Measurements from ENCODE around the gene ZNF789.
"Not testable (repeated sequence)": the region's sequence is repeated elsewhere in the genome, so short reads cannot be mapped to it uniquely, and the experiment has no call there.

ZNF789 gene

DNA sequence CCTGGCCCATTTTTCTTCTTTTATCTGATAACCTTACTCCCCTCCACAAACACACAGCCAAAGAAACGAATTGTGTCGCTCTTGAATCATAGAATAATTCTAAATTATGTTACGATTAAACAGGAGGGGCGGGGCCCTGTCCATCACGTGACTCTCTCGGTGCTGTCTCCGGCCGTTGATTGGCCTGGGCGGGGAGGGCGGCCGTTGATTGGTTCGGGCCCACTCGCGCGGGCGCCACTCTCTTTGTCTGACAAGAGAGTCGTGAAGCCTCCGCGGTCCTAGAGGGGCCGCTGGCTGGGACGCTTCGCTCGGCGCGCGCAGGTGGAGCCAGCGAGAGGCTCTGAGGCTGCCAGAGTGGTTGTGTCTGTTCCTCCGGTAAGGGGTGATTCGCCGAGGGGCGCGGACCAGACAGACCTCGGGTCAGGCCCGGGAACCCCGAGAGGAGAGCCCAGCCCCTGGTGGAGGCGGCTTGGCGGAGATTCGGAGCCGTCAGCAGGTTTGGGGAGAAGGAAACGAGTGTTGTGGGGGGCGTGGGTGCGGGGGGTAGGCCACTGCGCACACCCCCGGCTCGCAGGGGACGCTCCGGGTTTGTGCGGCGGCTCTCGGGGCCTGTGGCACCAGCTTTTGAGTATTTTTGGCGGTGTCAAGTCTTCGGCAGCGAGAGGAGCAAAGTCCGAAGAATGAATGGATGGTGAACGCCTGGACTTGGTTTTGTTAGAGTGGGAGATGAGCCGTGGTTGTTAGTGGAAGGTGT is at the start of gene ZNF789:
Gene ZNF789, plus strand, starts transcription at position 330 of the 754 bp plus-strand sequence. CDS start 3,567 bp downstream, outside the sequence.
- DNase-seq (ENCODE audit: low spot score): peak; percentile 98

DNA sequence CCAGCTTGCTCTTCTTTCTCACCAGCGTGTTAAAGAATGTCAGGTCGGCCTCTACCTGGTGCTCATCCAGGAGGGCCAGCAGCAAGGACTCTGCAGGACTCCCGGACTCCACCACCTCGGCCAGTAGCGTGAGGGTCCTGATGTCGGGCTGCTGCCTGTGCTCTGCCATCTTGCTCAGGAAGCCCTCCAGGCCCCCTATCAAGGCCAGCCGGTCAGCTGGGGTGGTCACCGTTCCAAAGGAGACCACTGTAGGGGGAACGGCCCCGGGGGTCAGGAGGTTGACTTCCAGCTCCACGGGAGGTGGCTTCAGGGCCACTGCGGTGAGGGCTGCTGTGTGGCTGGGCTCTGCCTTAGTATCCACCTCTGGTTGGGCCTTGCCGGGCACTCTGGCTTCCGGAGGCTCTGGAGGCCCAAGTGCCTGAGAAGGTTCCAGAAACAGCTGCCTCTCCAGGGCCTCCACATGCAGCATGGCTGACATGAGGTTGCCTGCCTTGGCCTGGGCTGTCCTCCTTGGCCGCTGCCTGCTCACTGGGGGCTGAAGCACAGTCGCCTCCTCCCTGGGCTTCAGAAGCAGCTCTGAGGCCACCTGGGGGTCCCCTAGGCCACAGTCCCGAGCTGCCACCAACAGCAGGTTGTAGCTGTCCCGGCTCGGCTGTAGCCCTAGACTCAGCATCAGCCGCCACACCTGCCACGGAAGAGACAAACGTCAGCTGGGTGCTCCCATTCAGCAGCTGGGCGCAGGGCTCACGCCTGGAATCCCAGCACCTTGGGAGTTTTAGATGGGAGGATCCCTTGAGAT is 47.6 kb upstream of the ZNF789 start:
- DNase-seq (ENCODE audit: low spot score): no peak

DNA sequence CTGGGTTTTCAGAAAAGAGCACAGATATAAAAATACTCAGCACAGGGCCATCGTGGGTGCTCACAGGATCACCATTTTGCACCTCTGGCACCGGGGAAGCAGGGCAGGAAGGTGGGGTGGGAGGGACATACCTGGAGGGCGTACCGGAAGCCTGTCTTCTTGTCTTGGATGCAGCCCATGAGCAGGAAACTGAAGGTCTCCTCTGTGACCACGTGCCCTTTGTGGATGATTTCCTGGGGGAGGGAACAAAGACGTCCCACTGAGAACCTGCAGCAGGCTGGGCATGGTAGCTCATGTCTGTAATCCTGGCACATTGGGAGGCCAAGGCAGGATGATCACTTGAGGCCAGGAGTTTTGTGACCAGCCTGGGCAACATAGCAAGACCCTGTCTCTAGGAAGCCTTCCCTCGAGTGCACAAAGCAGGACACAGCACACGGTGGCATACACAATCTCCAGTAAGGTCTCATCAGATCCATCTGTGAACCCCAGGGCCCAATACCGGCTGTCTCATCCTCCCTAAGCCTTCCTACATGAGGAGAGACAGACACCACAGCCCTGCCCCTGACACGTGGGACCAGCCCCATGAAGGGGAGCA is 43.6 kb upstream of the ZNF789 start:
- no peak for DNase-seq (ENCODE audit: low spot score)

DNA sequence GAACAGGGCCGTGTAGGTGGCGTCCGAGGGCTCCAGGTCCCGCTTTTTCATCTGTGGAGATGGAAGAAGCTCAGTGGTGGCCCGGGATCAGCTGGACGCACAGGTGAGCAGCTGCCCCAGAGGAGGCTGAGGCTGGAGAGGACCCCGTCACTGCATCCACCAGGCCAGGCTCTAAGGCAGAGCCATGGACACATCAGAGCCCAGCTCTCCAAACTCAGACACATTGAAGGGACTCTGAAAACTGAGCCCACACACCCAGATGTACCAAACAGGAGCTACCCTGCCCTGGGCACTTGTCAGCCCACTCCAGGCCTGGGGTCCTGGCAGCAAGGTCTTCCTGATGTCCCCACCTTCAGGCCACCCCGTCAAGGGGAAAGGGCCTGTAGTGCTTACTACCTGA is 42.9 kb upstream of the ZNF789 start:
- DNase-seq (ENCODE audit: low spot score): no peak

DNA sequence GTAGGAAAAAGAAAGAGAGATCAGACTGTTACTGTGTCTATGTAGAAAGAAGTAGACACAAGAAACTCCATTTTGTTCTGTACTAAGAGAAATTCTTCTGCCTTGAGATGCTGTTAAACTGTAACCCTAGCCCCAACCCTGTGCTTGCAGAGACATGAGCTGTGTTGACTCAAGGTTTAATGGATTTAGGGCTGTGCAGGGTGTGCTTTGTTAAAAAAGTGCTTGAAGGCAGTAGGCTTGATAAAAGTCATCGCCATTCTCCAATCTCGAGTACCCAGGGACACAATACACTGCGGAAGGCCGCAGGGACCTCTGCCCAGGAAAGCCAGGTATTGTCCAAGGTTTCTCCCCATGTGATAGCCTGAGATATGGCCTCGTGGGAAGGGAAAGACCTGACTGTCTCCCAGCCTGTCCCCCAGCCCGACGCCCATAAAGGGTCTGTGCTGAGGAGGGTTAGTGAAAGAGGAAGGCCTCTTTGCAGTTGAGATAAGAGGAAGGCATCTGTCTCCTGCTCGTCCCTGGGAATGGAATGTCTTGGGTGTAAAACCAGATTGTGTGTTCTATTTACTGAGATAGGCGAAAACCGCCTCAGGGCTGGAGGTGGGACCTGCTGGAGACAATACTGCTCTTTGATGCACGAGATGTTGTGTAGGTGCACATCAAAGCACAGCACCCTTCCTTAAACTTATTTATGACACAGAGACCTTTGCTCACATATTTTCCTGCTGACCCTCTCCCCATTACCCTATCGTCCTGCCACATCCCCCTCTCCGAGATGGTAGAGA is 40.7 kb upstream of the ZNF789 start:
- DNase-seq (ENCODE audit: low spot score): not testable (repeated sequence)

DNA sequence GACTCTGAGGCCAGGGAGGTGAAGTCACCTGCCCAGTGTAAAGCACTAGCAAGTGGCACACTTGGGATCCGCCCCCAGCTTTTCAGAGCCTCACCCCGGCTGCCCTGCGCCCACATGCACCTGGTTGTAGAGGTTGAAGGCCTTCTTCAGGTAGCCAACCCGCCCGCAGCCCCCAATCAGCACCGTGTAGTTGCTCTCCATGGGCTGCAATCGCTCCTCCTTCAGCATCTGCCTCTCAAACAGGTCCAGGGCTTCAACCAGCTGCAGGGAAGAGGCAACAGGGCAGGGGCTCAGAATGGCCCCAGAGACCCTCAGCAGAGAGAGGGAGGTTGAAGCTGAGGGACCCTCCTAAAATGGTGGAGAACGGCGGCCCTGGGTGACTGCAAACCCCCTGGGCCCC is 39.5 kb upstream of the ZNF789 start:
- DNase-seq (ENCODE audit: low spot score): no peak

DNA sequence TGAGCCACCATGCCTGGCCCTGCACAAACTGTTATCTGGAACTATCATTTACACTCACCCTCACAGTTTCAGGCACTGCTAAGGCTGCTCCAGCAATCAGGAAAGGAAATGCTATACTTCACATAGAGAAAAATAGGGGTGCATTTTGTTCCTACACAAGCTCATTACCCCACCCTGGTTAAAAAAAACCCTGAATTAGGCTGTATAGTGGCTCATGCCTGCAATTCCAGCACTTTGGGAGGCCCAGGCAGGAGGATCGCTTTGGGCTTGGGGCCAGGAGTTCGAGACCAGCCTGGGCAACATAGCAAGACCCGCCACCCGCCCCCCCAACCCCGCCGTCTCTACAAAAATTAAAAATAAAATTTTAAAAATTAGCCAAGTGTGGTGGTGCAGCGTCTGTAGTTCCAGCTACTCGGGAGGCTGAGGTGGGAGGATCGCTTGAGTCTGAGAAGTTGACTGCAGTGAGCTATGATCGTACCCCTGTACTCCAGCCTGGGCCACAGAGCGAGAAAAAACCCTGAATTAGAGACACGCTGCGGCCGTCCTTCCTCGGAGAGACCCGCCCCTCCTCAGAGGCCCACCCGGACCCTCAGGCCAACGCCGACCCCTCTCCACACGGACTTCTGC is 34.6 kb upstream of the ZNF789 start:
- no peak for DNase-seq (ENCODE audit: low spot score)

DNA sequence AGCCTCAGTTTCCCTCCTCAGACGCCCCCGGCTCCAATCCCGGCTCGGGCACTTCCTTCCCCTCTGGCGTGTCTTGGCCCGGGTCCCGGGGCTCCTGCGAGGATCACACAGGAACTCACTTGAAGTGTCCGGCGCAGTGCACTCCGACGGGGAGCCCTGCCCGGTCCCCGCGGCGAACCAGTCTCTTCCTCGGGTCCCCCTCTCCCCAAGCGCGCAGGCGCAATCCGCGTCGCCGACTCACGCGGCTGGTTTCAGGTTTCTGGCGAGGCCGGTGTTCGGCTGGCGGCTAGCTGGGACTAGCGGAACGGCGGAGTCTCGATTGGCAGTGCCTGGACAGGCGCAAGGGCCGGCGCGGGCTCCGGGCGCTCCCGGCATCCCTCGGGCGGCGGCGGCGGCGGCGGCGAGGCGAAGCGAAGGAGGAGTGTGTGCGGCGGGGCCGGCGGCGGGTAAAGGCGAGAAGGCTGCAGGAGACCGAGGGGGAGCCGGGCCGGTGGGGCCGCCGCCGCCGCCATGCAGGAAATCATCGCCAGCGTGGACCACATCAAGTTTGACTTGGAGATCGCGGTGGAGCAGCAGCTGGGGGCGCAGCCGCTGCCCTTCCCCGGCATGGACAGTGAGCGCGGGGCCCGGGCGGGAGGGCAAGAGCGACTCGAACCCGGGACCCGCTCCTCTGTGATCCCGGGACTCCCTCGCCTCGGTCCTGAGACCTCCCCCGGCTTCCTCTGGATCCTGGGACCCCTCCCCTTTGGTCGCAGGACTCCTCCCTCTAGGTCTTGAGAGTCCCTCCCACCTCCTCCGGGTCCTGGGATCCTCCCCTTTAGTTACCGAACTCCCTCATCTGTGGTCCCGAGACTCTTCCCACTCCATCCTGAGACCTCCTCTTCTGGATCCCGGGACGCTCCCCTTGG is 33.9 kb upstream of the ZNF789 start, which contains the start of the genes CPSF4 and PTCD1:
Gene CPSF4, plus strand, starts transcription at position 371 of the 908 bp plus-strand sequence. Its CDS starts 140 bp downstream, at position 511.
Gene PTCD1, minus strand, starts transcription at position 226 of the 908 bp plus-strand sequence. CDS start 3,556 bp downstream, outside the sequence.
- peak; percentile 96 for DNase-seq (ENCODE audit: low spot score)

DNA sequence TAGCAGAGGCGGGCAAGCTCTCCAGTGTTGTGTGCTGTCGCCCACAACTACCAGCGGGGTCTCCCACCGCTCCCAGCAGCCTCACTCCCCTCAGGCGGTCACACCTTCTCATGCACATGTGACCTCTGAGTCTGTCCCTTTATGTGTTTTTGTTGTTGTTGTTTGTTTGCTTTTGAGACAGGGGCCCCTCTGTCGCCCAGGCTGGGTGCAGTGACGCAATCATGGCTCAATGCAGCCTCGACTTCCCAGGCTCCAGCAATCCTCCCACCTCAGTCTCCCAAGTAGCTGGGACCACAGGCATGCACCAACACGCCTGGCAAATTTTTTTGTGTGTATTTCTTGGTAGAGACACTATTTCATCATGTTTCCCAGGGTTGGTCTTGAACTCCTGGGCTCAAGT is 32.5 kb upstream of the ZNF789 start:
- DNase-seq (ENCODE audit: low spot score): no peak

DNA sequence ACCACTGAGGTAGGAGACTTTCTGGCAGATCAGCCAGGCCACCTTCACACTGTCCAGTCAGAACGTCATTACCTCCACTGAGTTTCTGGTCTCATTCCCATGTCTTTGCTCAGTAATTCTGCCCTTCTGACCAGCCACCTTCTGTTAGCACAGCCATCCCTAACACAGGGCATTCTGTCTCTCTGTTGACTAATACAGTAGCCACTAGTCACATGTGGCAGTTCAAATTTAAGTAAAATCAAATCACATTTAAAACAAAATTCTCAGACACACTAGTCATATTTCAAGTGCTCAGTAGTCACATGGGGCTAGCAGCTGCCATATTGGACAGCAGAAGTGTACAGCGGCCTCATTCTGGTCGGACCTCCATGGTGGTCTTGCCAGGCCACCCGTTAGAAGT is 26.6 kb upstream of the ZNF789 start:
- DNase-seq (ENCODE audit: low spot score): no peak

DNA sequence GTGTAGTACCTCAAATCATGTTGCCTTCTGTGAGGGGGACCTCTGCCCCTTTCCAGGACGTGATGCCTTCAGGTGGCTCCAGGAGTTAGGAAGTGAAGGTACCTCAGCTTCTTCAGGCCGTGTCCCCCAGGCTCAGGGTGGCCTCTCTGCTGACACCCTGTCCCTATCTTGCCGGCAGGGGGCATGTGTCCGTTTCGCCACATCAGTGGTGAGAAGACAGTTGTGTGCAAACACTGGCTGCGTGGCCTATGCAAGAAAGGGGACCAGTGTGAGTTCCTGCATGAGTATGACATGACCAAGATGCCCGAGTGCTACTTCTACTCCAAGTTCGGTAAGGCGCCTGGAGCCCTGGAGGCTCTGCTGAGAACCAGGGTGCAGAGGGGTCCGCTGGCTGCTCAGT is 24.7 kb upstream of the ZNF789 start:
- DNase-seq (ENCODE audit: low spot score): no peak

DNA sequence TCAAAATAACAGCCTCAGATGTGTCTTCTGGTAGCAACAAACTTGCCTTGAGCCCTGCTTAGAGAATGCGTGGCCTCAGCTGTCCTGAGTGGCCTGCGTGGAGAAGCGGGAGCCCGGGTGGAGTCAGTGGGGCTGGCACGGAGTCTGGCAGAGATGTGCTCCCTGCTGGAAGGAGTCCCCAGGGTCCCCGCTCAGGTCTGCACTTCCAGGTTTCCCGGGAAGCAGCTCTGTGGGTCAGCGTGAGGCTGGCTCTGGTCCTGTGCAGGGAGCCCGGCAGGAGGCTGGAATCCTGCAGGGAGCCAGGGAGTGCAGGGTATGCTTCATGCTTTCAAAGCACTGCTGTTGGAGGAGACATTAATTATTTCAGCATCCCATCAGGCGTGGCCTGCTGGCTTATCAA is 23.8 kb upstream of the ZNF789 start:
- no peak for DNase-seq (ENCODE audit: low spot score)

DNA sequence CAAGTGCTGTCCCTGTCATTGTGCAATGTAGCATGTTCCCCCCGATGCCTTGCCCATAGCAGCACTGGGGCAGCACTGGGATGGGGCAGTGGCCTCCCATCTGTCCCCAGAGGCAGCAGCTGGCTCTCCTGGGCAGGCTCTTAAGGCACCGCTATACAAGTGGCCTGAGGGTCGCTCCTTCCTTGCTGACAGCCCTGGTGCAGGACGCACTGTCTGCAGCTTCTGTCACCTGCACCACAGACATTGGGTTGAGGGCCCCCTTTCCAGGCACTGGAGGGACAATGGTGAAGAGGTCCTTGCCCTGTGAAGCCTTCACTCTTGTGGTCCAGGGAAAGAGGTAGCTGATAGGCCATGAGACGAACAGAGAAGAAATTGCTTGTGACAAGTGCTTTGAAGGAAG is 23.4 kb upstream of the ZNF789 start:
- no peak for DNase-seq (ENCODE audit: low spot score)

DNA sequence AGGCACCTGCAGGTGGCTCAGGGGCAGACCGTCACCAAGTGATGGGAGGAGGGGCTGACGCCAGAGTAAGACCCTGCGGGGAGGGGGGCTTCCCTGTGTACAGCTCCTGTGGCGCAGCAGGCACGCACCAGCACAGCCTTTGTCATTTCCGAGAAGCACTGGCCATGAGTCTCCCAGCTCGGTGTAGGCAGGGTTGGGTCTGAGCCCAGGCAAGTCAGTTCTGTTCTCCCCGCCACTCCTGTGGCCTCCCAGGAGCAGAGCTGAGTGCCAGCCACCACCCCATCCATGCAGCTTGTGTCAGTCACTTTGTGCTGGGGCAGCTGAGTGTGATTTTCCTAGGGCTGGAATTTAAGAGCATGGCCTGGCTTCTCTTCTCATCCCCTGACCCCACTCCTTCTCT is 20.8 kb upstream of the ZNF789 start:
- no peak for DNase-seq (ENCODE audit: low spot score)

DNA sequence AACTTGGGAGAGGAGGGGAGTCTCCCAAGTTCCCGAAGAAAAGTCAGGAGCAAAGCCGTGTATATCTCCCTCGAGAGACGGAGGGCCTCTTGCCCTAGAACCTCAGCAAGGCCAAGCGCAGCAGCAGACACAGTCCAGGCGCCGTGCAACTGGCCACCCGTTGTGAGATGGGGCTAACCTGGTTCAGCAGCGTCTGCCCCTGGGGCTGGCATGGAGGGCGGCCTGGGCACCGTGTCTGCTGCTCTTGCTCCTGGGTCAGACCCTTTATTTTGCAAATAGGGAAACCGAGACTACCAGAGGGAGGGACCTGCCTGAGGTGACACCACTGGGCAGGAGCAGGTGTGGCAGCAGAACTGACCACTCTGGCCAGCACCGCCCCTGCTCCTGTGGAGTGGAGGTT is 20.1 kb upstream of the ZNF789 start:
- DNase-seq (ENCODE audit: low spot score): no peak

DNA sequence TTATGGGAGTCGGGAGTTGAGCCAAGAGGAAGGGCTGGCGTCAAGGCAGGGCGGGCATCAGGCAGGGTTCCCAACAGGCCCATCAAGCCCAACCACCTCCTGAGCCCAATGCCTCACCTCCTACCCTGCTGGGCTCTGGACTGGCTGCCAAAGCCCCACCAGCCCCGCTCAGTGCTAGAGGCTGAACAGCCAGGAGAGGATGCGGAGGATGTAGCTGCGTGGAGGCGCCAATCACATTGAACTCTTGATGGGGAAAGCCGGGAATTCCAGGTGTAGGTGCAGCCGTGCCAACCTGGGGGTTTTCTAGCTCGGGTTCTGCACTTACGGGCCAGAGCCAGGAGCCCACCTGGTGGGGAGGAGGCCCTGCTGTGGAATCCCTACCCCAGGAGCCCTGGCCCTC is 19.6 kb upstream of the ZNF789 start:
- no peak for DNase-seq (ENCODE audit: low spot score)

DNA sequence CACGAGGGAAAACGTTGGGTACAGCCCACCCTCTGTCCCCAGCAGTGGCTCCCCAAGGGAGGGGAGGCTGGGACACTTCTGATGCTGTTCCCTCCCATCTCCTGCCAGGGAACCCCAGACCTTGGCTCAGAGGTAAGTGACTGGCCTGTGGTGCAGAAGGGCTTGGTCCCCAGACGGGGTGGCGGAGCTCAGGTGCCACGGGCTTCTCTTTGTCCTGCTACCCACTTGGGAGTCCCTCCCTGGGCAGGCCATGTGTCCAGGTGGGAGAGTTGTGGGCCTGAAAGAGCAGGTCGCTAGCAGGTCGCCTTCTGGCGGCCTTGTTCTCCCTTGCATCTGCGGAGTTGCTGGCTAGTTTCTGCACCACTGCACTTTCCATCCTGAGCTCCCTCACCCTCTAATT is 16.8 kb upstream of the ZNF789 start:
- no peak for DNase-seq (ENCODE audit: low spot score)

DNA sequence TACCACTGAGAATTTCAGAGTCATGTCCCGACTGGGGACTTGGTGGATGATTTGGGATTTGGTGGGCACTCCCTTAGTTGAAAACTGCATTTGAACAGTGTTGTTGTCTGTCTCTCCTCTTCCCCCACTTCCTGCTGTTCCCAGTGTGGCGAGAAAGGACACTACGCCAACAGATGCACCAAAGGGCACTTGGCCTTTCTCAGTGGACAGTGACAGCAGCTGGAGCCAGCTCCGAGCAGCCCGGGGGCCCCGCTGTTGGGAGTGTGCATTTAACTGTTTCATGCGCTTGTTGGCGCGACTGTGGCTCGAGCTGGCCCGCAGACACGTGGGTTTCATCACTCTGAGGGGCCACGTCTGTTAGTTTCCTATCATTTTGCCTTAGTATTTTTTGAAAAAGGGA is 16.4 kb upstream of the ZNF789 start:
- no peak for DNase-seq (ENCODE audit: low spot score)

DNA sequence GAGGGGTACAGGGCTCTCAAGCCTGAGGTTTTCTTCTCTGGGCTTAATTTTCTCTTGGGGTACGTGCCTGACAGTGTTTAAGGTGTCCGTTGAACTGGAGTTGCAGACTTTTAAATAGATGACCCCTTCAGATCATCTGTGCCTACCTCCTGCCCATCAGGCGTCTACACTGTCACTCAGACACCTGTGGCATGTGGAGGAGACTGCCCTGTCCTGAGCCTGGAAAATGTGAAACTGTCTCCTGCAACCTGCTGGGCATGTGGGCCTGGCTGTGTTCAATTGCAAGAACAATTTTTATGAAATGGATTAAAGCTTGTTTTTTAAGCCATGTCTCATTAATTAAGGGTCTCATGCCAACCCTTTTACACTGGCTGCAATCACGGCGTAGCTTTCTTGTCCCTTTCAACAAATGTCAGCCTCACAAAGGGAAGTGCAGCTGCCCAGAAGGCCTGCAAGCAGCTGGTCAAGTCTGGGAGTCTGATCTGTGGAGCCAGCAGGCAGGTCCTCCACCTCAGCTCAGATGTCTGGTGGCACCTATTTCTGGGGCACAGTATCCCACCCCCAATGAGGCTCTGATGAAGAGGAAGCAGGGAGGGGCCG is 15.5 kb upstream of the ZNF789 start:
- DNase-seq (ENCODE audit: low spot score): no peak
